ENCODE measurements around the gene C1orf167. TPM values are rescaled to one million over a fixed set of nuclear protein-coding genes. Genes with fewer than 3 reads are reported as not detected.

The C1orf167 gene
- total RNA-seq, 1 experiment from 2014 or later: 0.39 TPM

- no peak overlapping the region for H4K5ac ChIP-seq (ENCODE audit: insufficient read length, low read depth, low read length)
- no peak overlapping the region for H3K4me2 ChIP-seq (ENCODE audit: insufficient read depth, insufficient read length, low read length)
- H3K79me1 ChIP-seq (ENCODE audit: insufficient read depth, low read depth, low read length, poor library complexity, severe bottlenecking): no peaks in the 10 kb centered on the region
- DNase-seq: no peak
- no peak overlapping the region for H3K27ac ChIP-seq (ENCODE audit: insufficient read length, low read depth, low read length)
- no peak overlapping the region for H2AK5ac ChIP-seq (ENCODE audit: insufficient read length, low read length)
- no CpG with 5 or more reads among the region's 8 CpGs for WGBS (ENCODE audit: extremely low coverage, insufficient read length, low lambda C conversion rate)
- no peaks in the 10 kb centered on the region for H3K4me1 ChIP-seq (ENCODE audit: insufficient read depth, low read length)
- H2BK5ac ChIP-seq (ENCODE audit: insufficient read length, low read length): no peak overlapping the region
- TF ChIP-seq, protein P1, sequence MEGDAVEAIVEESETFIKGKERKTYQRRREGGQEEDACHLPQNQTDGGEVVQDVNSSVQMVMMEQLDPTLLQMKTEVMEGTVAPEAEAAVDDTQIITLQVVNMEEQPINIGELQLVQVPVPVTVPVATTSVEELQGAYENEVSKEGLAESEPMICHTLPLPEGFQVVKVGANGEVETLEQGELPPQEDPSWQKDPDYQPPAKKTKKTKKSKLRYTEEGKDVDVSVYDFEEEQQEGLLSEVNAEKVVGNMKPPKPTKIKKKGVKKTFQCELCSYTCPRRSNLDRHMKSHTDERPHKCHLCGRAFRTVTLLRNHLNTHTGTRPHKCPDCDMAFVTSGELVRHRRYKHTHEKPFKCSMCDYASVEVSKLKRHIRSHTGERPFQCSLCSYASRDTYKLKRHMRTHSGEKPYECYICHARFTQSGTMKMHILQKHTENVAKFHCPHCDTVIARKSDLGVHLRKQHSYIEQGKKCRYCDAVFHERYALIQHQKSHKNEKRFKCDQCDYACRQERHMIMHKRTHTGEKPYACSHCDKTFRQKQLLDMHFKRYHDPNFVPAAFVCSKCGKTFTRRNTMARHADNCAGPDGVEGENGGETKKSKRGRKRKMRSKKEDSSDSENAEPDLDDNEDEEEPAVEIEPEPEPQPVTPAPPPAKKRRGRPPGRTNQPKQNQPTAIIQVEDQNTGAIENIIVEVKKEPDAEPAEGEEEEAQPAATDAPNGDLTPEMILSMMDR (conservative IDR thresholded peaks at IDR 0.05): no peak
- H3K18ac ChIP-seq (ENCODE audit: insufficient read length, low read depth, low read length): no peak overlapping the region
- H2BK12ac ChIP-seq (ENCODE audit: insufficient read length, low read depth, low read length): no peak overlapping the region
- H3K4me1 Mint-ChIP-seq: no peaks in the 10 kb centered on the region
- no peak overlapping the region for H3K27ac Mint-ChIP-seq
- H4K8ac ChIP-seq (replicated peaks; ENCODE audit: insufficient read length, low read depth, low read length): no peak overlapping the region
- H3K9me3 Mint-ChIP-seq: no peaks in the 10 kb centered on the region
- H2BK15ac ChIP-seq (ENCODE audit: low read depth, low read length): no peak overlapping the region
- no peak overlapping the region for H3T11ph ChIP-seq (ENCODE audit: low read length)
- H3K27me3 ChIP-seq (ENCODE audit: insufficient read depth, low read length): no peaks in the 10 kb centered on the region
- no peaks in the 10 kb centered on the region for H3K9me3 ChIP-seq (ENCODE audit: control insufficient read depth, low read depth, low read length)
- H2AFZ ChIP-seq (ENCODE audit: low read length): no peak overlapping the region
- no peak overlapping the region for H3K9ac ChIP-seq (ENCODE audit: extremely low read depth, insufficient read length, low read length)
- H3K27me3 Mint-ChIP-seq (ENCODE audit: low read depth): no peaks in the 10 kb centered on the region
- no peak overlapping the region for H2BK20ac ChIP-seq (ENCODE audit: low read depth, low read length, poor library complexity, severe bottlenecking)
- H4K20me1 ChIP-seq (ENCODE audit: control insufficient read depth, insufficient read depth, insufficient read length): no peaks in the 10 kb centered on the region
- H3K4ac ChIP-seq (ENCODE audit: low read depth, low read length): no peak overlapping the region
- H4K91ac ChIP-seq (ENCODE audit: insufficient read length, low read depth, low read length): no peak overlapping the region
- H3K79me2 ChIP-seq (ENCODE audit: insufficient read depth, low read length): no peaks in the 10 kb centered on the region
- no peak overlapping the region for H3K23ac ChIP-seq (ENCODE audit: insufficient read length, low read depth, low read length)
- no peak overlapping the region for H3K4me3 Mint-ChIP-seq
- H2BK120ac ChIP-seq (ENCODE audit: low read depth, low read length, poor library complexity, severe bottlenecking): no peak overlapping the region
- H3K36me3 Mint-ChIP-seq (ENCODE audit: insufficient read depth in 1 of 3, low read depth in 3 of 3): peaks cover 33 to 88% (median 62%) of the 10 kb centered on the region in 3 experiments
- H3K23me2 ChIP-seq (ENCODE audit: insufficient read length, low read depth, low read length, poor library complexity, severe bottlenecking): no peaks in the 10 kb centered on the region
- no peak overlapping the region for H3K56ac ChIP-seq (ENCODE audit: insufficient read length, low read depth, low read length)
- no peak overlapping the region for H3K14ac ChIP-seq (ENCODE audit: insufficient read depth, low read length)
These were observed 71.5 kb downstream of the C1orf167 start for GRCh38 chr1:11833497-11833896.
